ENCODE measurements around the gene TTC39B. TPM values are rescaled to one million over a fixed set of nuclear protein-coding genes. Genes with fewer than 3 reads are reported as not detected.

TTC39B gene
- total RNA-seq, 1 experiment from 2014 or later = 7.4 TPM

GRCh38 chr9:15287309-15287708 is 19.7 kb downstream of the TTC39B start:
- ChIA-PET POLR2A (no interaction called here), RAD21 (ENCODE audit: low non-redundant PET in 1 of 2, low total read pairs in 2 of 2, uncharacterized antibody in 2 of 2, unreplicated experiment in 2 of 2) (no interaction called here), CTCF (interaction anchor here (0.9 kb wide), 1 partner anchor 129 kb away, joined by 3 read pairs; no protein-coding TSS in a partner anchor)
- H3K4me2 ChIP-seq (ENCODE audit: low read length) = no peak overlapping the region
- no peaks in the 10 kb centered on the region for H3K36me3 ChIP-seq (ENCODE audit: control insufficient read depth in 1 of 2, insufficient read depth in 2 of 2, low read length in 2 of 2)
- no peak overlapping the region for H3K27ac ChIP-seq (ENCODE audit: low read depth, low read length)
- no peaks in the 10 kb centered on the region for H3K27me3 ChIP-seq (ENCODE audit: insufficient read depth, low read length)
- H3K79me2 ChIP-seq (ENCODE audit: insufficient read depth, low read length) = no peaks in the 10 kb centered on the region
- no peaks in the 10 kb centered on the region for H3K9me2 ChIP-seq (ENCODE audit: insufficient read depth)
- no peak overlapping the region for H3K4me3 ChIP-seq (replicated peaks in 1 of 2; ENCODE audit: low read depth in 1 of 2, low read length in 2 of 2)
- intact Hi-C loops (cut with micrococcal nuclease) = no loop called here
- no peak for DNase-seq (ENCODE audit: low read depth, low spot score)
- no TSS peak for BruUV-seq (replicated peaks)
- H2AFZ ChIP-seq (ENCODE audit: low read depth, low read length, poor library complexity, severe bottlenecking) = no peak overlapping the region
- no peak overlapping the region for H3K9ac ChIP-seq (ENCODE audit: low read length)
- no peaks in the 10 kb centered on the region for H3K9me3 ChIP-seq (ENCODE audit: control insufficient read depth in 1 of 2, insufficient read depth in 1 of 2, low read depth in 1 of 2, low read length in 2 of 2)
- H4K20me1 ChIP-seq (ENCODE audit: insufficient read depth) = no peaks in the 10 kb centered on the region
- H3K4me1 ChIP-seq (ENCODE audit: control insufficient read depth in 1 of 2, insufficient read depth in 2 of 2, low read length in 2 of 2) = no peaks in the 10 kb centered on the region
- TF ChIP-seq POLR2A (IDR thresholded peaks at IDR 0.05; ENCODE audit: borderline replicate concordance, extremely low read depth, insufficient read depth, insufficient read length) (no peak), JUND (IDR thresholded peaks at IDR 0.05) (no peak), CTCF (IDR thresholded peaks at IDR 0.05 in 2 of 3, conservative IDR thresholded peaks at IDR 0.05 in 1 of 3; ENCODE audit: borderline replicate concordance in 1 of 3, insufficient read depth in 1 of 3, low read depth in 2 of 3, low read length in 2 of 3) (no peak), CEBPB (IDR thresholded peaks at IDR 0.05; ENCODE audit: low read depth) (no peak), ATF3 (IDR thresholded peaks at IDR 0.05) (no peak), RAD21 (IDR thresholded peaks at IDR 0.05; ENCODE audit: low read depth) (no peak)
- ATAC-seq = no peak

- Histone ChIP-seq H3K9me2 (ENCODE audit: insufficient read depth) (no peaks in the 10 kb centered on the region), H3K4me3 (replicated peaks in 1 of 2; ENCODE audit: low read depth in 1 of 2, low read length in 2 of 2) (no peak overlapping the region), H3K79me2 (ENCODE audit: insufficient read depth, low read length) (no peaks in the 10 kb centered on the region), H3K36me3 (ENCODE audit: control insufficient read depth in 1 of 2, insufficient read depth in 2 of 2, low read length in 2 of 2) (no peaks in the 10 kb centered on the region), H2AFZ (ENCODE audit: low read depth, low read length, poor library complexity, severe bottlenecking) (no peak overlapping the region), H3K9me3 (ENCODE audit: control insufficient read depth in 1 of 2, insufficient read depth in 1 of 2, low read depth in 1 of 2, low read length in 2 of 2) (no peaks in the 10 kb centered on the region), H3K4me2 (ENCODE audit: low read length) (no peak overlapping the region), H3K9ac (ENCODE audit: low read length) (no peak overlapping the region), H3K27ac (ENCODE audit: low read depth, low read length) (no peak overlapping the region), H3K27me3 (ENCODE audit: insufficient read depth, low read length) (no peaks in the 10 kb centered on the region), H3K4me1 (ENCODE audit: control insufficient read depth in 1 of 2, insufficient read depth in 2 of 2, low read length in 2 of 2) (no peaks in the 10 kb centered on the region), H4K20me1 (ENCODE audit: insufficient read depth) (no peaks in the 10 kb centered on the region)
- DNase-seq (ENCODE audit: low read depth, low spot score) (no peak), ATAC-seq (no peak)
- ChIA-PET RAD21 (ENCODE audit: low non-redundant PET in 1 of 2, low total read pairs in 2 of 2, uncharacterized antibody in 2 of 2, unreplicated experiment in 2 of 2) (no interaction called here), POLR2A (no interaction called here), CTCF (no interaction called here)
- BruUV-seq (replicated peaks) = no TSS peak
- intact Hi-C loops (cut with micrococcal nuclease) = no loop called here
- no peak for TF ChIP-seq POLR2A (IDR thresholded peaks at IDR 0.05; ENCODE audit: borderline replicate concordance, extremely low read depth, insufficient read depth, insufficient read length)
- no peak for TF ChIP-seq ZNF274 (IDR thresholded peaks at IDR 0.05; ENCODE audit: low read depth, low read length)
- no peak for TF ChIP-seq POLR2AphosphoS5 (IDR thresholded peaks at IDR 0.05; ENCODE audit: low read depth, low read length)
- TF ChIP-seq SIN3A (IDR thresholded peaks at IDR 0.05; ENCODE audit: low read depth) = no peak
- no peak for TF ChIP-seq FOSL1 (IDR thresholded peaks at IDR 0.05; ENCODE audit: low read depth)
- no peak for TF ChIP-seq RAD21 (IDR thresholded peaks at IDR 0.05; ENCODE audit: low read depth)
- TF ChIP-seq EGR1 (IDR thresholded peaks at IDR 0.05; ENCODE audit: low read depth) = no peak
- TF ChIP-seq ZBTB33 (IDR thresholded peaks at IDR 0.05; ENCODE audit: extremely low read depth, insufficient replicate concordance, low read length) = no peak
- no peak for TF ChIP-seq EZH2 (IDR thresholded peaks at IDR 0.05)
- TF ChIP-seq CEBPB (IDR thresholded peaks at IDR 0.05; ENCODE audit: low read depth) = no peak
- TF ChIP-seq CBX3 (IDR thresholded peaks at IDR 0.05; ENCODE audit: low read depth) = no peak
- no peak for TF ChIP-seq JUND (IDR thresholded peaks at IDR 0.05)
- TF ChIP-seq ATF3 (IDR thresholded peaks at IDR 0.05) = no peak
- TF ChIP-seq ZFX (IDR thresholded peaks at IDR 0.05) = no peak
- no peak for TF ChIP-seq YY1 (IDR thresholded peaks at IDR 0.05; ENCODE audit: extremely low read depth, insufficient replicate concordance, low read depth, low read length)
These were observed 20.7 kb downstream of the TTC39B start for GRCh38 chr9:15286161-15286821.
